GM12878 (cell line): ENCODE data around the gene PAK5. TPM values are rescaled to one million over a fixed set of nuclear protein-coding genes. Genes with fewer than 3 reads are reported as not detected.

ENCODE experiments used
- ATAC-seq: fragments of 200-7000 bp; cut with Tn5 transposase; 3 replicates; pipeline ENCODE4 v1.9.1; 2020; ENCODE audit warnings: mild to moderate bottlenecking, moderate library complexity
- BruUV-seq: library from RNA; stranded (reverse); fragments of 400-500 nt; replicated peaks from 2 replicates; lab custom pipeline; 2021; lab: Mats Ljungman, UMichigan
- CTCF ChIA-PET: fragments of 300-600 bp; sonication (Branson Sonifier 250); formaldehyde crosslinking; extraction: SDS; loops from one replicate; lab custom pipeline; 2021; ENCODE audit warnings: inconsistent platforms; lab: Yijun Ruan, JAX
- POLR2A ChIA-PET: fragments of 350-600 bp; formaldehyde crosslinking; extraction: SDS; loops from one replicate; lab custom pipeline; 2021; ENCODE audit warnings: inconsistent platforms; lab: Charles Lee
- RAD21 ChIA-PET: fragments of 300-600 bp; sonication (Branson Sonifier 250); formaldehyde crosslinking; loops from one replicate; lab custom pipeline; 2023; ENCODE audit warnings: antibody characterized with exemption; ENCODE audit not compliant: unreplicated experiment; lab: Charles Lee
- SMC1A ChIA-PET: fragments of 300-600 bp; sonication (Branson Sonifier 250); formaldehyde crosslinking; loops from one replicate; lab custom pipeline; 2023; ENCODE audit not compliant: unreplicated experiment, uncharacterized antibody; lab: Charles Lee
- DNase-seq: peaks from one replicate; pipeline ENCODE4 v3.0.0-alpha.2; 2011; ENCODE audit warnings: low read depth, low spot score
- FAIRE-seq: peaks from 3 replicates; lab custom pipeline; 2011; peaks lifted over from hg19 to GRCh38; lab: Jason Lieb, UNC
- H2AFZ ChIP-seq: 2 replicates; pipeline ENCODE4 v1.6.0; 2011; ENCODE audit warnings: low read depth, low read length, control low read depth; ENCODE audit not compliant: control insufficient read depth
- H3K27ac ChIP-seq: 2 replicates; pipeline ENCODE4 v1.5.1; 2011; ENCODE audit warnings: control low read depth; ENCODE audit not compliant: control insufficient read depth, insufficient read depth
- H3K27me3 ChIP-seq, 2 experiments: replicated peaks in 1 of 2; 2 replicates each; pipeline versions ENCODE4 v1.6.0 to v1.6.1; 2011; ENCODE audit warnings: low read length in 1 of 2; ENCODE audit not compliant: control insufficient read depth in 2 of 2, insufficient read depth in 2 of 2
- H3K36me3 ChIP-seq, 2 experiments: 2 replicates each; pipeline ENCODE4 v1.5.1; 2011; ENCODE audit warnings: low read length in 1 of 2; ENCODE audit not compliant: control insufficient read depth in 2 of 2, insufficient read depth in 2 of 2
- H3K4me1 ChIP-seq: 2 replicates; pipeline ENCODE4 v1.6.1; 2011; ENCODE audit warnings: mild to moderate bottlenecking, low read length, moderate library complexity, mixed read lengths; ENCODE audit not compliant: control insufficient read depth, insufficient read depth
- H3K4me2 ChIP-seq: 2 replicates; pipeline ENCODE4 v1.6.0; 2011; ENCODE audit warnings: control low read depth; ENCODE audit not compliant: control insufficient read depth, insufficient read depth
- H3K4me3 ChIP-seq: fragments of 200-600 bp; sonication (generic); 2 replicates; pipeline ENCODE4 v1.5.1; 2016
- H3K79me2 ChIP-seq: 2 replicates; pipeline ENCODE4 v1.6.0; 2011; ENCODE audit warnings: low read length; ENCODE audit not compliant: control insufficient read depth, insufficient read depth
- H3K9ac ChIP-seq: 2 replicates; pipeline ENCODE4 v1.8.0; 2011; ENCODE audit warnings: low read length, control low read depth, mixed read lengths; ENCODE audit not compliant: control insufficient read depth, insufficient read depth
- H3K9me3 ChIP-seq: replicated peaks from 3 replicates; pipeline ENCODE4 v1.5.1; 2011; ENCODE audit warnings: mild to moderate bottlenecking, low read length; ENCODE audit not compliant: control insufficient read depth, insufficient read depth
- H4K20me1 ChIP-seq: 2 replicates; pipeline ENCODE4 v1.6.0; 2011; ENCODE audit not compliant: control insufficient read depth, insufficient read depth
- BRCA1 ChIP-seq: IDR thresholded peaks from 2 replicates; pipeline ENCODE4 v1.6.1; 2011; ENCODE audit warnings: low read depth, low read length, improper control_type of control experiment
- CHD2 ChIP-seq: IDR thresholded peaks from 2 replicates; pipeline ENCODE4 v1.6.1; 2011; ENCODE audit warnings: low read depth, low read length, improper control_type of control experiment, borderline replicate concordance
- E2F8 ChIP-seq: fragments of 450-650 bp; IDR thresholded peaks from 2 replicates; pipeline ENCODE4 v1.6.1; 2018; ENCODE audit warnings: mild to moderate bottlenecking, low read depth, moderate library complexity; ENCODE audit not compliant: partially characterized antibody
- ELK1 ChIP-seq: IDR thresholded peaks from 2 replicates; pipeline ENCODE4 v1.6.1; 2012; ENCODE audit warnings: low read depth, low read length, improper control_type of control experiment
- FOXK2 ChIP-seq: fragments of 450-650 bp; IDR thresholded peaks from 2 replicates; pipeline ENCODE4 v1.6.1; 2017; ENCODE audit warnings: mild to moderate bottlenecking, moderate library complexity
- HCFC1 ChIP-seq: fragments of 150-350 bp; IDR thresholded peaks from 2 replicates; pipeline ENCODE4 v1.6.1; 2014; ENCODE audit warnings: low read length
- IRF3 ChIP-seq: fragments of 450-650 bp; IDR thresholded peaks from 2 replicates; pipeline ENCODE4 v1.6.1; 2014; ENCODE audit warnings: mild to moderate bottlenecking
- MEF2B ChIP-seq: fragments of 450-650 bp; IDR thresholded peaks from 2 replicates; pipeline ENCODE4 v1.6.1; 2018; ENCODE audit warnings: mild to moderate bottlenecking, moderate library complexity; ENCODE audit not compliant: partially characterized antibody, poor library complexity, severe bottlenecking
- RELB ChIP-seq: fragments of 450-650 bp; IDR thresholded peaks from 2 replicates; pipeline ENCODE4 v1.6.1; 2017; ENCODE audit warnings: low read depth, mild to moderate bottlenecking, moderate library complexity
- ZBTB40 ChIP-seq: fragments of 450-650 bp; IDR thresholded peaks from 2 replicates; pipeline ENCODE4 v1.6.1; 2016; ENCODE audit warnings: mild to moderate bottlenecking, moderate library complexity, borderline replicate concordance
- ZNF622 ChIP-seq: fragments of 450-650 bp; IDR thresholded peaks from 2 replicates; pipeline ENCODE4 v1.6.1; 2017; ENCODE audit warnings: mild to moderate bottlenecking, inconsistent platforms
- WGBS: methylation state at CpG from one replicate; pipeline ENCODE4 v1.1.6; 2016; ENCODE audit warnings: low lambda C conversion rate; ENCODE audit not compliant: insufficient replicate concordance, insufficient coverage; ENCODE audit errors: missing lambda C conversion rate; 5-methylcytosine and 5-hydroxymethylcytosine counted together
- in situ Hi-C: fragments of 300-500 bp; cut with MboI; formaldehyde crosslinking; loops from 9 replicates; pipeline ENCODE4 v1.14.3; 2018; ENCODE audit warnings: mixed read lengths
- intact Hi-C: fragments of 100-400 bp; cut with micrococcal nuclease; formaldehyde crosslinking; loops from one replicate; pipeline ENCODE4 v1.14.2; 2022; ENCODE audit not compliant: unreplicated experiment
- polyA plus RNA-seq, 11 experiments: library from polyadenylated mRNA; depleted of rRNA in 4 of 11; unstranded in 6 of 11; stranded (reverse) in 5 of 11; fragments of >200 nt; fragmentation: Nextera tagmentation in 4 of 11; fragmentation: Illumina TruSeq in 1 of 11; extraction: Ambion mirVana in 4 of 11; extraction: Trizol in 1 of 11; gene quantifications; 1 replicate in 1 of 11; 2 replicates in 10 of 11; pipeline versions ENCODE4 v1.2.1 to v1.2.3, GENCODE V29; 2011 to 2016; ENCODE audit warnings: inconsistent platforms in 2 of 11, missing spikeins in 2 of 11, low read depth in 1 of 11
- total RNA-seq, 4 experiments: library from RNA; depleted of rRNA in 3 of 4; stranded (reverse); fragments of >200 nt in 3 of 4; fragmentation: Illumina TruSeq in 1 of 4; extraction: Trizol in 1 of 4; gene quantifications; 2 replicates each; pipeline versions ENCODE4 v1.2.1 to v1.2.3, GENCODE V29; 2013 to 2021

PAK5 gene
- total and polyA plus RNA-seq, 10 of the 15 experiments (the other 5 are each of a cell fraction or from before 2014, with no cell fraction given), result not detected

GRCh38 chr20:9809271-9809670 is 29.6 kb downstream of the PAK5 start (continued):
- TF ChIP-seq ZBTB40 (no peak), FOXK2 (no peak), BRCA1 (no peak), MEF2B (no peak)

- ChIA-PET CTCF (no interaction called here), RAD21 (no interaction called here), SMC1A (no interaction called here), POLR2A (no interaction called here)
- no peaks in the 10 kb centered on the region for H3K36me3 ChIP-seq
- in situ Hi-C loops, result no loop called here
- no peak overlapping the region for H3K4me3 ChIP-seq
- BruUV-seq, result no TSS peak
- WGBS, result 6% methylated on average over 1 of the region's 1 CpG
- DNase-seq (no peak), FAIRE-seq (no peak), ATAC-seq (no peak)
- no peaks in the 10 kb centered on the region for H3K9me3 ChIP-seq
- H3K4me2 ChIP-seq, result no peak overlapping the region
- intact Hi-C loops, result no loop called here
- no peaks in the 10 kb centered on the region for H3K79me2 ChIP-seq
- no peaks in the 10 kb centered on the region for H3K27me3 ChIP-seq
- H2AFZ ChIP-seq, result no peak overlapping the region
- H4K20me1 ChIP-seq, result no peaks in the 10 kb centered on the region
- H3K27ac ChIP-seq, result no peak overlapping the region
- H3K9ac ChIP-seq, result no peak overlapping the region
- H3K4me1 ChIP-seq, result no peaks in the 10 kb centered on the region
- TF ChIP-seq ELK1, result no peak
- no peak for TF ChIP-seq CHD2
- no peak for TF ChIP-seq E2F8
- no peak for TF ChIP-seq ZNF622
- no peak for TF ChIP-seq HCFC1
- no peak for TF ChIP-seq IRF3
- TF ChIP-seq RELB, result no peak
- no peak for TF ChIP-seq MEF2B
Observed at GRCh38 chr20:9808166-9808565, 30.7 kb downstream of the PAK5 start.
